Liver (tissue), 2 donors: Measurements from ENCODE around the gene CDH20.

Experiments
- TF ChIP-seq, protein P1 (sequence below): fragments of 150-350 bp; IDR thresholded peaks from 2 replicates; pipeline ENCODE4 v1.5.1; 2017; ENCODE audit warnings: improper control_type of control experiment, low read depth, low read length; ENCODE audit not compliant: missing input control
- TF ChIP-seq, protein P2 (sequence below): IDR thresholded peaks from 2 replicates; pipeline ENCODE4 v1.6.1; 2016; ENCODE audit warnings: antibody characterized with exemption, mild to moderate bottlenecking
- donor health status: healthy.

GRCh38 chr18:61329398-61329797, 3.8 kb upstream of the CDH20 start:
- TF ChIP-seq, protein P1, sequence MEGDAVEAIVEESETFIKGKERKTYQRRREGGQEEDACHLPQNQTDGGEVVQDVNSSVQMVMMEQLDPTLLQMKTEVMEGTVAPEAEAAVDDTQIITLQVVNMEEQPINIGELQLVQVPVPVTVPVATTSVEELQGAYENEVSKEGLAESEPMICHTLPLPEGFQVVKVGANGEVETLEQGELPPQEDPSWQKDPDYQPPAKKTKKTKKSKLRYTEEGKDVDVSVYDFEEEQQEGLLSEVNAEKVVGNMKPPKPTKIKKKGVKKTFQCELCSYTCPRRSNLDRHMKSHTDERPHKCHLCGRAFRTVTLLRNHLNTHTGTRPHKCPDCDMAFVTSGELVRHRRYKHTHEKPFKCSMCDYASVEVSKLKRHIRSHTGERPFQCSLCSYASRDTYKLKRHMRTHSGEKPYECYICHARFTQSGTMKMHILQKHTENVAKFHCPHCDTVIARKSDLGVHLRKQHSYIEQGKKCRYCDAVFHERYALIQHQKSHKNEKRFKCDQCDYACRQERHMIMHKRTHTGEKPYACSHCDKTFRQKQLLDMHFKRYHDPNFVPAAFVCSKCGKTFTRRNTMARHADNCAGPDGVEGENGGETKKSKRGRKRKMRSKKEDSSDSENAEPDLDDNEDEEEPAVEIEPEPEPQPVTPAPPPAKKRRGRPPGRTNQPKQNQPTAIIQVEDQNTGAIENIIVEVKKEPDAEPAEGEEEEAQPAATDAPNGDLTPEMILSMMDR, result no peak
- TF ChIP-seq, protein P2, sequence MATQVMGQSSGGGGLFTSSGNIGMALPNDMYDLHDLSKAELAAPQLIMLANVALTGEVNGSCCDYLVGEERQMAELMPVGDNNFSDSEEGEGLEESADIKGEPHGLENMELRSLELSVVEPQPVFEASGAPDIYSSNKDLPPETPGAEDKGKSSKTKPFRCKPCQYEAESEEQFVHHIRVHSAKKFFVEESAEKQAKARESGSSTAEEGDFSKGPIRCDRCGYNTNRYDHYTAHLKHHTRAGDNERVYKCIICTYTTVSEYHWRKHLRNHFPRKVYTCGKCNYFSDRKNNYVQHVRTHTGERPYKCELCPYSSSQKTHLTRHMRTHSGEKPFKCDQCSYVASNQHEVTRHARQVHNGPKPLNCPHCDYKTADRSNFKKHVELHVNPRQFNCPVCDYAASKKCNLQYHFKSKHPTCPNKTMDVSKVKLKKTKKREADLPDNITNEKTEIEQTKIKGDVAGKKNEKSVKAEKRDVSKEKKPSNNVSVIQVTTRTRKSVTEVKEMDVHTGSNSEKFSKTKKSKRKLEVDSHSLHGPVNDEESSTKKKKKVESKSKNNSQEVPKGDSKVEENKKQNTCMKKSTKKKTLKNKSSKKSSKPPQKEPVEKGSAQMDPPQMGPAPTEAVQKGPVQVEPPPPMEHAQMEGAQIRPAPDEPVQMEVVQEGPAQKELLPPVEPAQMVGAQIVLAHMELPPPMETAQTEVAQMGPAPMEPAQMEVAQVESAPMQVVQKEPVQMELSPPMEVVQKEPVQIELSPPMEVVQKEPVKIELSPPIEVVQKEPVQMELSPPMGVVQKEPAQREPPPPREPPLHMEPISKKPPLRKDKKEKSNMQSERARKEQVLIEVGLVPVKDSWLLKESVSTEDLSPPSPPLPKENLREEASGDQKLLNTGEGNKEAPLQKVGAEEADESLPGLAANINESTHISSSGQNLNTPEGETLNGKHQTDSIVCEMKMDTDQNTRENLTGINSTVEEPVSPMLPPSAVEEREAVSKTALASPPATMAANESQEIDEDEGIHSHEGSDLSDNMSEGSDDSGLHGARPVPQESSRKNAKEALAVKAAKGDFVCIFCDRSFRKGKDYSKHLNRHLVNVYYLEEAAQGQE, result no peak
